Measurements from ENCODE around the gene ANO6. TPM values are rescaled to one million over a fixed set of nuclear protein-coding genes. Genes with fewer than 3 reads are reported as not detected.

ANO6 gene
- total RNA-seq, 2 donors from 2014 or later = 25.3 to 27.0 TPM

- DNase-seq (no peak), ATAC-seq (replicated peaks in 1 of 2) (peak; percentile 52 to 64)
- peaks cover 19% of the 10 kb centered on the region for H3K4me1 Mint-ChIP-seq (ENCODE audit: low read depth)
- H3K27ac Mint-ChIP-seq = no peak overlapping the region
- H3K9me3 Mint-ChIP-seq = no peaks in the 10 kb centered on the region
- no peak overlapping the region for H3K4me3 Mint-ChIP-seq
- H3K27me3 Mint-ChIP-seq (ENCODE audit: low read depth) = no peaks in the 10 kb centered on the region
- H3K36me3 Mint-ChIP-seq (ENCODE audit: insufficient read depth in 2 of 2) = no peaks in the 10 kb centered on the region
These were observed 24.7 kb upstream of the ANO6 start for GRCh38 chr12:45191239-45191638.

- Mint-ChIP-seq H3K27me3 (ENCODE audit: low read depth) (no peaks in the 10 kb centered on the region), H3K36me3 (ENCODE audit: insufficient read depth in 2 of 2) (no peaks in the 10 kb centered on the region), H3K9me3 (no peaks in the 10 kb centered on the region), H3K27ac (peak overlapping the region; percentile 62), H3K4me1 (ENCODE audit: low read depth) (peaks cover 19% of the 10 kb centered on the region), H3K4me3 (peak overlapping the region in 1 of 2 donors; percentile 46)
- DNase-seq = no peak
- ATAC-seq (replicated peaks in 1 of 2) = no peak
These were observed 23.2 kb upstream of the ANO6 start for GRCh38 chr12:45192707-45193106.

- Mint-ChIP-seq H3K27me3 (ENCODE audit: low read depth) (no peaks in the 10 kb centered on the region), H3K9me3 (no peaks in the 10 kb centered on the region), H3K4me3 (peak overlapping the region; percentile 16 to 65), H3K4me1 (ENCODE audit: low read depth) (peaks cover 23% of the 10 kb centered on the region), H3K36me3 (ENCODE audit: insufficient read depth in 2 of 2) (no peaks in the 10 kb centered on the region), H3K27ac (no peak overlapping the region)
- no peak for DNase-seq
- ATAC-seq (replicated peaks in 1 of 2) = peak; percentile 17 to 29
These were observed 15.3 kb upstream of the ANO6 start for GRCh38 chr12:45200491-45201043.

GRCh38 chr12:45203767-45204166 is 12.1 kb upstream of the ANO6 start:
- no peaks in the 10 kb centered on the region for H3K36me3 Mint-ChIP-seq (ENCODE audit: insufficient read depth in 2 of 2)
- H3K4me3 Mint-ChIP-seq = no peak overlapping the region
- peaks cover 23% of the 10 kb centered on the region for H3K4me1 Mint-ChIP-seq (ENCODE audit: low read depth)
- H3K27me3 Mint-ChIP-seq (ENCODE audit: low read depth) = no peaks in the 10 kb centered on the region
- H3K27ac Mint-ChIP-seq = no peak overlapping the region
- ATAC-seq (replicated peaks in 1 of 2) (no peak), DNase-seq (no peak)
- H3K9me3 Mint-ChIP-seq = no peaks in the 10 kb centered on the region

- H3K36me3 Mint-ChIP-seq (ENCODE audit: insufficient read depth in 2 of 2) = no peaks in the 10 kb centered on the region
- no peak overlapping the region for H3K27ac Mint-ChIP-seq
- H3K4me1 Mint-ChIP-seq (ENCODE audit: low read depth) = peaks cover 22% of the 10 kb centered on the region
- no peaks in the 10 kb centered on the region for H3K27me3 Mint-ChIP-seq (ENCODE audit: low read depth)
- no peak overlapping the region for H3K4me3 Mint-ChIP-seq
- DNase-seq (no peak), ATAC-seq (replicated peaks in 1 of 2) (no peak)
- no peaks in the 10 kb centered on the region for H3K9me3 Mint-ChIP-seq
These were observed 11.1 kb upstream of the ANO6 start for GRCh38 chr12:45204757-45205156.

GRCh38 chr12:45205165-45205825 is 10.6 kb upstream of the ANO6 start:
- ATAC-seq (replicated peaks in 1 of 2) (no peak), DNase-seq (no peak)
- no peak overlapping the region for H3K27ac Mint-ChIP-seq
- no peaks in the 10 kb centered on the region for H3K36me3 Mint-ChIP-seq (ENCODE audit: insufficient read depth in 2 of 2)
- H3K27me3 Mint-ChIP-seq (ENCODE audit: low read depth) = no peaks in the 10 kb centered on the region
- peaks cover 18% of the 10 kb centered on the region for H3K4me1 Mint-ChIP-seq (ENCODE audit: low read depth)
- no peak overlapping the region for H3K4me3 Mint-ChIP-seq
- H3K9me3 Mint-ChIP-seq = no peaks in the 10 kb centered on the region

GRCh38 chr12:45208604-45209487 is 7.0 kb upstream of the ANO6 start:
- no peaks in the 10 kb centered on the region for H3K36me3 Mint-ChIP-seq (ENCODE audit: insufficient read depth in 2 of 2)
- peaks cover 8% of the 10 kb centered on the region for H3K4me1 Mint-ChIP-seq (ENCODE audit: low read depth)
- no peaks in the 10 kb centered on the region for H3K27me3 Mint-ChIP-seq (ENCODE audit: low read depth)
- no peaks in the 10 kb centered on the region for H3K9me3 Mint-ChIP-seq
- H3K27ac Mint-ChIP-seq = no peak overlapping the region
- no peak overlapping the region for H3K4me3 Mint-ChIP-seq
- DNase-seq = peak in 1 of 2 donors; percentile 15
- peak; percentile 54 to 66 for ATAC-seq (replicated peaks in 1 of 2)

GRCh38 chr12:45209784-45210183 is 6.1 kb upstream of the ANO6 start:
- DNase-seq (no peak), ATAC-seq (replicated peaks in 1 of 2) (peak; percentile 25 to 47)
- no peaks in the 10 kb centered on the region for H3K36me3 Mint-ChIP-seq (ENCODE audit: insufficient read depth in 2 of 2)
- H3K9me3 Mint-ChIP-seq = no peaks in the 10 kb centered on the region
- no peak overlapping the region for H3K27ac Mint-ChIP-seq
- peaks cover 18% of the 10 kb centered on the region for H3K4me1 Mint-ChIP-seq (ENCODE audit: low read depth)
- H3K27me3 Mint-ChIP-seq (ENCODE audit: low read depth) = no peaks in the 10 kb centered on the region
- H3K4me3 Mint-ChIP-seq = no peak overlapping the region

- ATAC-seq (replicated peaks in 1 of 2) (no peak), DNase-seq (no peak)
- Mint-ChIP-seq H3K27me3 (ENCODE audit: low read depth) (no peaks in the 10 kb centered on the region), H3K4me1 (ENCODE audit: low read depth) (peaks cover 28% of the 10 kb centered on the region), H3K9me3 (no peaks in the 10 kb centered on the region), H3K36me3 (ENCODE audit: insufficient read depth in 2 of 2) (peaks cover 0 to 2% of the 10 kb centered on the region in 2 donors), H3K27ac (no peak overlapping the region), H3K4me3 (no peak overlapping the region)
These were observed 3.8 kb upstream of the ANO6 start for GRCh38 chr12:45212064-45212463.

- DNase-seq = no peak
- no peaks in the 10 kb centered on the region for H3K9me3 Mint-ChIP-seq
These were observed 2.8 kb upstream of the ANO6 start for GRCh38 chr12:45213107-45213506.

GRCh38 chr12:45214071-45214470 is 1.8 kb upstream of the ANO6 start:
- H3K9me3 Mint-ChIP-seq = no peaks in the 10 kb centered on the region
- H3K27ac Mint-ChIP-seq = peak overlapping the region; percentile 82
- DNase-seq (no peak), ATAC-seq (replicated peaks in 1 of 2) (no peak)
- H3K4me1 Mint-ChIP-seq (ENCODE audit: low read depth) = peaks cover 45% of the 10 kb centered on the region
- peak overlapping the region; percentile 32 to 88 for H3K4me3 Mint-ChIP-seq
- H3K27me3 Mint-ChIP-seq (ENCODE audit: low read depth) = no peaks in the 10 kb centered on the region
- H3K36me3 Mint-ChIP-seq (ENCODE audit: insufficient read depth in 2 of 2) = peaks cover 0 to 2% of the 10 kb centered on the region in 2 donors

More at GRCh38 chr12:45213107-45213506, 2.8 kb upstream of the ANO6 start:
- Mint-ChIP-seq H3K27ac (peak overlapping the region; percentile 54), H3K4me1 (ENCODE audit: low read depth) (peaks cover 39% of the 10 kb centered on the region), H3K27me3 (ENCODE audit: low read depth) (no peaks in the 10 kb centered on the region), H3K4me3 (no peak overlapping the region), H3K36me3 (ENCODE audit: insufficient read depth in 2 of 2) (peaks cover 0 to 2% of the 10 kb centered on the region in 2 donors)
- ATAC-seq (replicated peaks in 1 of 2) = no peak

GRCh38 chr12:45214749-45215418 is 1.0 kb upstream of the ANO6 start:
- H3K27ac Mint-ChIP-seq = peak overlapping the region; percentile 82
- H3K4me3 Mint-ChIP-seq = peak overlapping the region; percentile 88 to 95
- DNase-seq (no peak), ATAC-seq (replicated peaks in 1 of 2) (no peak)
- H3K9me3 Mint-ChIP-seq = no peaks in the 10 kb centered on the region
- H3K4me1 Mint-ChIP-seq (ENCODE audit: low read depth) = peaks cover 46% of the 10 kb centered on the region
- peaks cover 0 to 2% of the 10 kb centered on the region in 2 donors for H3K36me3 Mint-ChIP-seq (ENCODE audit: insufficient read depth in 2 of 2)
- H3K27me3 Mint-ChIP-seq (ENCODE audit: low read depth) = no peaks in the 10 kb centered on the region
